Neuronal stem cell (in vitro differentiated cells): ENCODE data around the gene POM121L12.

Experiments
- DNase-seq: peaks from one replicate; pipeline ENCODE4 v3.0.0-alpha.2; 2013; ENCODE audit warnings: low spot score
- H2AFZ ChIP-seq: one replicate; pipeline ENCODE4 v1.6.1; 2013; ENCODE audit warnings: mild to moderate bottlenecking, low read length, inconsistent platforms
- H2AK5ac ChIP-seq: 2 replicates; pipeline ENCODE4 v1.6.1; 2013; ENCODE audit warnings: low read depth, mild to moderate bottlenecking, inconsistent platforms, low read length, moderate library complexity, mixed read lengths
- H2BK120ac ChIP-seq: 2 replicates; pipeline ENCODE4 v1.6.1; 2013; ENCODE audit warnings: low read depth, mild to moderate bottlenecking, inconsistent platforms, low read length, moderate library complexity, mixed read lengths
- H2BK12ac ChIP-seq: one replicate; pipeline ENCODE4 v1.6.1; 2013; ENCODE audit warnings: low read length, inconsistent platforms
- H2BK15ac ChIP-seq: 2 replicates; pipeline ENCODE4 v1.6.1; 2013; ENCODE audit warnings: mild to moderate bottlenecking, low read length, inconsistent platforms, mixed read lengths
- H2BK5ac ChIP-seq: one replicate; pipeline ENCODE4 v1.6.1; 2013; ENCODE audit warnings: inconsistent platforms, mild to moderate bottlenecking, low read length, moderate library complexity
- H3K14ac ChIP-seq: one replicate; pipeline ENCODE4 v1.6.1; 2013; ENCODE audit warnings: low read length, inconsistent platforms
- H3K18ac ChIP-seq: 2 replicates; pipeline ENCODE4 v1.6.1; 2013; ENCODE audit warnings: low read length, inconsistent platforms
- H3K23ac ChIP-seq: 2 replicates; pipeline ENCODE4 v1.6.1; 2013; ENCODE audit warnings: low read depth, mild to moderate bottlenecking, mixed read lengths, low read length, inconsistent platforms; ENCODE audit not compliant: poor library complexity
- H3K27ac ChIP-seq: replicated peaks from 3 replicates; pipeline ENCODE4 v1.5.1; 2013; ENCODE audit warnings: low read length, inconsistent platforms
- H3K27me3 ChIP-seq, 3 experiments: 2 replicates each; pipeline ENCODE4 v1.6.1; 2013; ENCODE audit warnings: low read length in 3 of 3, mild to moderate bottlenecking in 2 of 3, inconsistent platforms in 1 of 3, low read depth in 1 of 3, mixed read lengths in 1 of 3, moderate library complexity in 1 of 3; ENCODE audit not compliant: control insufficient read depth in 3 of 3, insufficient read depth in 3 of 3
- H3K36me3 ChIP-seq, 2 donors: replicated peaks in 1 of 2; 2 replicates each; pipeline ENCODE4 v1.6.1; 2013; ENCODE audit warnings: low read length in 2 of 2; ENCODE audit not compliant: control insufficient read depth in 2 of 2, insufficient read depth in 2 of 2
- H3K4ac ChIP-seq: 2 replicates; pipeline ENCODE4 v1.6.1; 2013; ENCODE audit warnings: inconsistent platforms, mild to moderate bottlenecking, low read length, moderate library complexity
- H3K4me1 ChIP-seq, 2 donors: 1 replicate in 1 of 2; 2 replicates in 1 of 2; pipeline ENCODE4 v1.6.1; 2013; ENCODE audit warnings: low read length in 2 of 2, low read depth in 1 of 2; ENCODE audit not compliant: control insufficient read depth in 2 of 2, insufficient read depth in 1 of 2
- H3K4me2 ChIP-seq: one replicate; pipeline ENCODE4 v1.6.1; 2013; ENCODE audit warnings: mild to moderate bottlenecking, low read length, inconsistent platforms; ENCODE audit not compliant: insufficient read depth, poor library complexity, severe bottlenecking
- H3K4me3 ChIP-seq, 2 donors: 2 replicates each; pipeline ENCODE4 v1.5.1; 2013; ENCODE audit warnings: low read length in 2 of 2, mild to moderate bottlenecking in 2 of 2, inconsistent platforms in 1 of 2, moderate library complexity in 1 of 2
- H3K79me1 ChIP-seq: one replicate; pipeline ENCODE4 v1.6.1; 2013; ENCODE audit warnings: low read depth, mild to moderate bottlenecking, inconsistent platforms, low read length, moderate library complexity
- H3K9ac ChIP-seq: one replicate; pipeline ENCODE4 v1.6.1; 2013; ENCODE audit warnings: mild to moderate bottlenecking, low read depth, low read length, inconsistent platforms; ENCODE audit not compliant: poor library complexity
- H3K9me3 ChIP-seq, 2 donors: replicated peaks in 1 of 2; 2 replicates each; pipeline versions ENCODE3 to v1.6.1; 2013; ENCODE audit warnings: low read length in 2 of 2, mild to moderate bottlenecking in 2 of 2, inconsistent platforms in 1 of 2, low read depth in 1 of 2, mixed read lengths in 1 of 2, moderate library complexity in 1 of 2; ENCODE audit not compliant: control insufficient read depth in 2 of 2, insufficient read depth in 1 of 2
- H4K8ac ChIP-seq: one replicate; pipeline ENCODE4 v1.6.1; 2013; ENCODE audit warnings: low read depth, mild to moderate bottlenecking, inconsistent platforms, low read length, moderate library complexity
- H4K91ac ChIP-seq: one replicate; pipeline ENCODE4 v1.6.1; 2013; ENCODE audit warnings: low read length, low read depth, mild to moderate bottlenecking, inconsistent platforms; ENCODE audit not compliant: poor library complexity
- WGBS, 2 donors: extraction: QIAGEN DNeasy Blood & Tissue Kit; methylation state at CpG; one replicate each; pipeline ENCODE4 v1.1.7; 2013; ENCODE audit warnings: missing lambda C conversion rate in 2 of 2, mixed read lengths in 1 of 2; ENCODE audit not compliant: insufficient read length in 2 of 2, insufficient replicate concordance in 1 of 2; ENCODE audit errors: extremely low coverage in 2 of 2; 5-methylcytosine and 5-hydroxymethylcytosine counted together

POM121L12 gene

DNA sequence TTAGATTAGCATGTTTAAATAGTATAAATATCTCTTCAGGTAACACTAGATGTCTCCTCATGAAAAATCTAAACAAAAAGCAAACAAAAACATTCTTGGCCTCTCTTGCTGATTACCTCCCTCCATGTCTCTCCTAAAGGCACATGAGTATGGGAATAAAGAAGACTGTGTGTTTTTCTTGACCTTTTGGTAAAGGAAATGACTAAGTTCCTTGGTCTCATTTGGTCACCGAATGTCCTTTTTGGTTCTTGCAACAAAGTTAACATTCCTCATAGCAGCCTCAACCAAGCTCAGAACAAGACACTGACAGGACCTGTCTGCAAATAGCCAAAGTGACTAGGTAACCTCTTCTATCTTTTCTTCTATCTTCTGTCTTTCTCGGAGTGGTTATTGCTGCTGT lies 35.5 kb downstream of the POM121L12 start:
- no peaks in the 10 kb centered on the region for H3K27me3 ChIP-seq
- WGBS, 2 donors, result no CpG with 5 or more reads among the region's 2 CpGs
- H3K27ac ChIP-seq, result no peak overlapping the region
- no peak overlapping the region for H3K18ac ChIP-seq
- H3K4me2 ChIP-seq, result no peak overlapping the region
- no peak overlapping the region for H2AK5ac ChIP-seq
- H4K91ac ChIP-seq, result no peak overlapping the region
- no peak overlapping the region for H3K23ac ChIP-seq
- H3K4me1 ChIP-seq, result no peaks in the 10 kb centered on the region
- H3K9me3 ChIP-seq, result no peaks in the 10 kb centered on the region
- H2AFZ ChIP-seq, result no peak overlapping the region
- no peak overlapping the region for H3K14ac ChIP-seq
- no peak overlapping the region for H2BK12ac ChIP-seq
- H2BK120ac ChIP-seq, result no peak overlapping the region
- H2BK5ac ChIP-seq, result no peak overlapping the region
- no peak overlapping the region for H3K4ac ChIP-seq
- no peak overlapping the region for H3K4me3 ChIP-seq
- no peak overlapping the region for H2BK15ac ChIP-seq
- H3K79me1 ChIP-seq, result no peaks in the 10 kb centered on the region
- H3K36me3 ChIP-seq, result no peaks in the 10 kb centered on the region
- H4K8ac ChIP-seq, result no peak overlapping the region
- H3K9ac ChIP-seq, result no peak overlapping the region
- DNase-seq, result no peak
